Measurements from ENCODE around the gene TBXAS1.

The TBXAS1 gene

DNA sequence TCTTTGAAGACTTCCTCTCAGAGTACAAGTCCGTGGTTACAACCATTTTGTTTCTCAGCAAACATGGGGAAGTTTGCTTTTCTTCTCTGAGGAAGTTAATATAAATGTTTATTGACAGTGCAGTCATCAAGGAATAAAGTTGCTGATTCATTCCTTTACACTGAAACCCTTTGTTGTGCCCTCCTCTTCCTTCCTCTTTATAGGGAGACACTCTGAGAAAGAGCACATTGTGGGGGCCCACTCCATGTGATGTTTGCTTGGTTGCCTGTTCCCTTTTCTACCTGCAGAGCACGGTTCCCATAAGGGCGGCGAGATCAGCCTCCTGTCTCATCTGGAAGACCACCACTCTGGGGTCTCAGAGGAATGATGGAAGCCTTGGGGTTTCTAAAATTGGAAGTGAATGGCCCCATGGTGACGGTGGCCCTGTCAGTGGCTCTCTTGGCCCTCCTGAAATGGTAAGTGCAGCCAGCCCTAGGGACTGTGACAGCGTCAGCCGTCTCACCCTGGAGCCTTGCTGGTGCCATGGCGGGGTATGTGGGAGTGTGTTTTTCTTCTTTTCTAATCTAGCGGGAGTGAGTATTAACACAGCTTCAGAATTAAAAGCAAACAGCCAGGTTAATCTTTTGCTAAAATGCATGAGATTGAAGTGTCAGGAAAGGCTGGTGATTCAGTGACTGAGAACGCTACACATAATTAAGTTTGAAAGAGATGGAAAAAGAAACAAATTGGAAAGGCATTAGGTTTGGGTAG, at the start of gene TBXAS1:
Gene TBXAS1, plus strand, starts transcription at position 240 of the 750 bp plus-strand sequence. Its CDS starts 127 bp downstream, at position 367.
- DNase-seq = no peak

DNA sequence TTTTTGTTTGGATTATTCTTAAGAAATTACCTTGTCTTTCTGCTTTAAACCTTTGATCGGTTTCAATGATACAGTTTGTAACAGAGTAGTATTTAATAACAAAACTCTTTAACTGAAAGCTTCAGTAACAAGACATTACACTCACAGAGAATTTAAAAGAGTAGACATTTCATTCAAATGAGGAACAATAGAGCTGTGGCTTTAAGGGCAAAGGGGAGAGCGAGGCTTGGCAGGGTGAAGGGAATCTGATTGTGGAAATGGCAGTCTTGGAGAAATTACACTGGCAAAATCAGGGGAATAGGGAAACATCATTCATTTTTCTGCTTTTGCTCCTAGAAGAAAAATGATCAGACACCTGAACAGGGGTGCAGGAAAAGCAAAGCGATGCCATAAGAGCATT, 46.1 kb upstream of the TBXAS1 start:
- DNase-seq = no peak

DNA sequence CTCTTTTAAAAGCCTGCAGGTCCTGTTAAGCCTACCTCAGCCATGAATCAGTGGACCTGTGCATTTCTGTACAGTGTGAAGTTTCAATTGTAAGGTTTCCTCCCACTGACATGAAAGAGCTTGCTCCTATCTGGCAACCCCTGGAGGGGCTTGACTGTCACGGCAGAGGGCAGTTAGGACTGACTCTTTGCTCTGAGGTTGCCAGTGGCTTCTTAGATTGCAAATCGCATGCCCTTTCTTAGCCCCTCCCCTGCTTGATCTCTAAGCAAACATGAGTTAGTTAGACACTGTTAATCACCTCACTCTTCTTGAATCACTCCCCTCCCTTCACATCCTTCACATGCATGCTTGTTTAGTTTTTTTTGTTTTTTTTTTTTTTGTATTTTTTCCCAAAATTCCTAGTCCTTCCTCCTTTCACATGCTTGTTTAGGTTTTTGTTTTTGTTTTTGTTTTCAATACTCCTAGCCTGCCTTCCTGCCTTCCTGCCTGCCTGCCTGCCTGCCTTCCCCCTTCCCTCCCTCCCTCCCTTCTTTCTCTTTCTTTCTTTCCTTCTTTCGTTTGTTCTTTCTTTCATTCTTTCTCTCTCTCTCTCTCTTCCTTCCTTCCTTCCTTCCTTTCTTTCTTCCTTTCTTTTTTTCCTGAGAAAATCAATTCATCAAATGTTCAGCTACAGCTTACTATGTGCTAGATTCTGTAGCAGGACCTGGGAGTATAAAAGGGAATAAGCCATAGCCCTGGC, 45.2 kb upstream of the TBXAS1 start:
- no peak for DNase-seq

DNA sequence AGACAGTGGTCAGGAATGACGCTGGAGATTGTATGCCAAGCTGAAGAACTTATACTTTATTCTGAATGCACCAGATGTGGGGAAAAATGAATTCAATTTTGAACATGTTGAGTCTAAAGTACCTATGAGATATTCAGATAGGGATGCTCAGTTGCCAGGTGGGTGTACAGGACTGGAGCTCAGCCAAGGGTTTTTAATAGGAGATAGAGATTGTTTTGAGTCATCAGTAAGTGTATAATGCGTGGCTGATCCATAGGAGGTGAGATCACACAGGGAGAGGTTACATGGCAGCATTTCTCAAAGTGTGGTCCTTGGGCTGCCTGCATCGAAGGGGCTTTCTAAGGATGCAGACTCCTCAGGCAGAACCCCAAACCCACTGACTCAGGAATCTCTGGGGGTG, 44.4 kb upstream of the TBXAS1 start:
- DNase-seq = no peak

DNA sequence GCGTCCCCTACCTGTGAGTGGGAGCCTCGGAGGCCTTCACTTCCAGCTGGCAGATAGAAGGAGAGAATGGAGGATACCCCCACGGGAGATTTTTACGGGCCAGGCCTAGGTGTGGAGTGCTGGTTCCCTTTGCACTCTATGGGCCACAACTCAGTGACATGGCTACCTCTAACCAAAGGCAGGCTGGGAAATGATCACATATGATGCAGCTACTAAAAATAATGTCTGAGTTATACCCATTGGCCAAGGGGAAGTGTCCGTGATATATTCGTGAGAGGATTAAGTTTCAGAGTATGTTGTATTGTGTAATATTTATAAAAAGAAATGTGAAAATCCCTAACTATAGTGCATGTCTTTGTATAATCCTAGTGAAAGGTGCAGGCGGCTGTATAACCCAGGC, 37.7 kb upstream of the TBXAS1 start:
- DNase-seq = no peak

DNA sequence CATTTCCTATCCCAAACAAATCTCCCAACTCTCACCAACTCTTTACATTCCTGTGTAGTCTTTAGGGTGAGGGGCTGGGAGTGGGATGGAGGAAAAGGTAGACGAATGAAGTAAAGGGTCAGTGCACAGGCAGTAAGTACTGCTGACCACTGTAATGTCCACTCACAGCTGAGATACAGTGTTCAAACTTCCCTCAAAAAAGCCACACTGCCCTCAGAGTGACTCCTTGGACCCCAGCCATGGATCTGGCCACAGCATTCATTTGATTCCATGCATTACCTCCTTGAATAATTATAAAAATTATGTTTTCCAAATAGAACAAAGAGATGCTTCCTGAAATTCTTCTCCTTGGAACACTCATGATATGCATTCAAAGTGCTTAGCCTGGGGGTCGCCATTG, 31.5 kb upstream of the TBXAS1 start:
- no peak for DNase-seq

DNA sequence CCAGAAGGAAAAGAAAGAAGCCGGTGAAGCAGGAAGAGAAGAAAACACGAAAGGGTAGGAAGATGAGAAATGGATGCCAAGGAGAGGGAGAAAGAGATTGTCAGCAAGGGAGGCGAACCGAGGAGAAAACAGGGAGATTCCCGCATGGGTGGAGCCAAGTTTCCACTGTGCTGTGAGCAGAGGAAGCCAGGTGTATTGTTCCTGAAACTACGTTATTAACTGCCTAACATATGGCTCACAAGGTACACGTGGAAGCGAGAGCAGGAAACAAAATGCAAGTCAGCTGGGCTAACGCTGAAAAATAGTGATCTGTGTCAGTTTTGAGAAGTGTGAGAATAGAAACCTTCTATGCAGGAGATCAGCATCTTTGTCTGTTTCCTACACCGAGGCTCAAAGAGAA, 30.8 kb upstream of the TBXAS1 start:
- DNase-seq = no peak

DNA sequence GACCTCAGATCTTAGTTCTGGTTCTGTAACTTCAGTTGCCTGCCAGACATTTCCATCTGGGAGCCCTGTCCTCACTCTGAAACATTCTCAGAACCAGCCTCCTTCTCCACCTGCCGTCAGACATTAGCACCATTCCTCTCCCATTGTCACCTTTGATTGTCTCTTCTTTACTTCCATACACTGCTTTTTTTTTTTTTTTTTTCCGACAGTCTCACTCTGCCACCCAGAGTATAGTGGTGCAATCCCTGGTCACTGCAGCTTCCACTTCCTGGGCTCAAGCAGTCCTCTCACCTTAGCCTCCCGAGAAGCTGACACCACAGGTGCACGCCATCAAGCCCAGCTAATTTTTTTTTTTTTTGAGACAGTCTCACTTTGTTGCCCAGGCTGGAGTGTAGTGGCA, 30.2 kb upstream of the TBXAS1 start:
- no peak for DNase-seq

DNA sequence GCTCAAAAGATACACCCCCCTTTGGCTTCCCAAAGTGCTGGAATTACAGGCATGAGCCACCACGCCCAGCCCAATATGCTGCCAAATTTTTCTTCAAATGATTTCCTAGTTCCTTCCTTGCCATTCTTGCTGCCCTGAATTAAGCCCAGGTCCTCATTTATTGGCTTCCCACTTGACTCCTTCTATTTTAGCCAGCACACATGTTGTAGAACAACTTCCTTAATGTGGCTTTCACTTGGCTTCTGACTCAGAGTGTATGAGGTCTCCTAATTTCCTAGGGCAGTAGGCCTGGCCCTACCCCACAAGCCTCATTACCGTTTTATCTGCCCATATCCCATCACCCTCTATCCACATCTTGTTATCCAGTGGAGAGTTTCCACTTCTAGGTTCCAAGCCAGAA, 29.5 kb upstream of the TBXAS1 start:
- DNase-seq = no peak

DNA sequence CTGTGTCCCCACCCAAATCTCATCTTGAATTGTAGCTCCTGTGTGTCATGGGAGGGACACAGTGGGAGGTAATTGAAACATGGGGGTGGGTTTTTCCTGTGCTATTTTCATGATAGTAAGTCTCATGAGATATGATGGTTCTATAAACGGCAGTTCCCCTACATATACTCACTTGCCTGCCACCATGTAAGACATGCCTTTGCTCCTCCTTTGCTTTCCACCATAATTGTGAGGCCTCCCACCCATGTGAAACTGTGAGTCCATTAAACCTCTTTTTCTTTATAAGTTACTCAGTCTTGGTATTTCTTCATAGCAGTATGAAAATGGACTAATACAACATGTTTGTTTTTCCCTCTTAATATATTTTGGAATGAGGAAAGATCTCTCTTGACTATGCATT, 24.5 kb upstream of the TBXAS1 start:
- DNase-seq = no peak

DNA sequence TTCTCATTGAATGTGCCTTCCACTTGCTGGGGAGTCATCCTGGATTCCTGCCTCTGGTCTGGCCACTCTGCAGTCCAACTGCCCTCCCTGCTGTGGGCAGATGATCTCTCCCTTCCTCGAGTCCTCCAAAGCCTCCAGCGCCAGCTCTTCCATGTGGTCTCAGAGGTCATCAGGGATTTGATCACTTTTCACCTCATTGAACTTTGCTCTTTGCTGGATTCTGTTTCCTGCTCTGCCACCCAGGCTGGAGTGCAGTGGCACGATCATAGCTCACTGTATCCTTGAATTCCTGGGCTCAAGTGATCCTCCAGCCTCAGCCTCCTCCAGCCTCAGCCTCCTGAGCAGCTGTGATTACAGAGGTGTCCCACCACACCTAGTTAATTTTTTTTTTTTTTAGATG, 22.1 kb upstream of the TBXAS1 start:
- no peak for DNase-seq

DNA sequence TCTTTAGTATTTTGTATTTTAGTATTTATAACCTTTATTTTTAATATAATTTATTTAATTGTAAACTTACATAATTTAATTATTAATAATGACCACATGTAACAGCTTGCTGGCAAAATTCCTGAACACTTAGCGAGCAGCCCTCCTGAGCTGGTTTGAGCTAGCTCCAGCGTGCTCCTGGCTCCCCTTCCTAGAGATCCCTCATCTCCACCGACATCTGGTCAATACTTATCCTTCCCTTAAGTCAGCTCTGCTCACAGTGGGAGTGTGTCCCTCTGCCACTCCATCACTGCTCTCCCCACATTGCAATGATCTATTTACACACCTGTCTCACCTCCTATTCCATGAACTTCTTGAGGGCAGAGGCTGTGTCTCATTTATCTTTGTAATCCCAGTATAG, 20.6 kb upstream of the TBXAS1 start:
- no peak for DNase-seq

DNA sequence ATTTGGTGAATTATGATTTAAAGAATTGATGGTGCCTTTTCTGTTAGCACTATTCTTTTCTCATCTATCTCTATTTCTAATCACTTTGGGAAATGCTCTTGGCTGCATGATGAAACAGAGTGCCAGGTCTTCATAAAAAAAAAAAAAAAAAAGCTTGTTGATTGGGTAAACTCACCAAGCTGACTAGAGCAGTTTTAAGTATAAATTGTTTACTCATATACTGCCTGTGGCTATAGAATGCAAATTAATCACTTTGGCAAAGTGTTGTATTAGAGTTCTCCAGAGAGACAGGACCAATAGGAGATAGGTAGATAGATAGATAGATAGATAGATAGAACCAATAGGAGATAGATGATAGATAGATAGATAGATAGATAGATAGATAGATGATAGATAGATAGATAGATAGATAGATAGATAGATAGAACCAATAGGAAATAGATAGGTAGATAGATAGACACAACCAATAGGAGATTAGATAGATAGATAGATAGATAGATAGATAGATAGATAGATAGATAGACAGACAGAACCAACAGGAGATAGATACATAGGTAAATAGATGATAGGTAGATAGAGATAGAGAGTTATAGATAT, 20.1 kb upstream of the TBXAS1 start:
- no peak for DNase-seq

DNA sequence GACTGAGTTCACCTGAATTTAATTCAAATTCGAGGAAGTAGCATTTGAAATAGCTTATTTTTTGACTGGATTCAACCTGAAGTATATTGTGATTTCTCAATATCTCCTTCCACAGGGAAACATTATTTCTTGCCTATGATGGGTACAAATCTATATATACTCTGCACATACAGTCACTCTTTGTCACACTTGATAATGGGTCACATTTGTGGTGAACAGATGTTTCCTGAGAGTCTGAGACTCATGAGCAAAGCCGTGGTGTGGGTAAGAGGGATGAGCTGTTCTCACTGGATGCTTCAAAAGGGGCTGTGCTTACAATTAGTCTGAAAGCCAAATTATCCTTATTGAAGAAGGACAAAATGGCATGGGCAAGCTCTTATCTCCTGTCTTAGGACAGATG, 18.0 kb upstream of the TBXAS1 start:
- no peak for DNase-seq

DNA sequence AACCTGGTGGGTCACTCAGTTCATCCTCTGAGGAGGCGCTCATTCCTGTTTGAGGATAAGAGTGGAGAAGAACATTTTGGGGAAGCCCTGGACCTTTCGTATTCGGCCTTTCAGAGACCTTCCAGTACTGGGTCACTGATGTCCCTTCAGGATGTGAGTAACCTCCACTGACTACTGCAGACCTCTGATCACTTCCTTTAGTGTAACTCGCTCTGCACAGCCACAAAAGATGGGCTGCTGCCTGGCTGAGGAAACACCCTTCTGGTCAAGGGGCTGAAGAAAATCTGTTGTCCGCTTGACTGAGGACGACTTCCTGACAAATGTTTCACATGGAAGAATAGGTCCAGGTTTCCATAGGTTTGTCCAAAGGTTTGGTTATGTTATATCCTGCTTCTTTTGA, 15.9 kb upstream of the TBXAS1 start:
- DNase-seq = no peak

DNA sequence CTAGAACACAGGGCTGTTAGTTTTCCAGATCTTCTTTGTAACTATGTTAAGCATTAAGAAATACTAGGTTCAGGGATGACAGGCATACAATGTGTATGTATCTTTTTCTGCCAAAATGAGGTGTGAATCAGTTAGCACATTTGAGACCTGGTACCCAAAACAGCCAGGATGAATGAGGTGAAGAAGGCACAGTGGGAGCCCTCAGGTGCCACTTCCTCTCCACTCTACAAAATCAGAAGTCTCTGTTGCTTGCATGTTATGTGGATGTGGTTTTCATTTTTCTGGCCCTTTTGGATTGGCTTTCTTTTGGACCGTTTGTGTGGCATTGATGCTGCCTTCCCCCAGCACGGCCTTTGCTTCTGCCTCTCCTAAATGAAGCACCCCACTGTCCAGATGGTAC, 15.4 kb upstream of the TBXAS1 start:
- no peak for DNase-seq

DNA sequence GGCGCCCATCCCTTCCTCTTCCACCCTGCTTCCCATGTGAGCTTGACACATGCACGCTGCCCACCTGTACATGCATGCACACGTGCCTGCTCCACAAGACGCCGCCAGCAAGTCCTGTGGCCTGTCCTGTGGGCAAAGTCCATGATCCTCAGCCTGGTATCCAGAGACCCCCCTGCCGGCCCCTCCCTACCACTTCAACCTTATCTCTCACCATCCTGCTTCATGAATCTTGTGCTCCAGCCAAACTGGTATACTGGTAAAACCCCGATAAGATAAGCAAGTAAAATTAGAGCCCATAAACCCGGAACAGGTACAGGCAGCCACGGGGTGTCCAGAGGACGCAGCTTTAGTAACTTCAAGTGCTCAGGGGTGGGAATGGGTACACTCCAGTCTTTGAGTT, 11.8 kb upstream of the TBXAS1 start:
- DNase-seq = no peak

DNA sequence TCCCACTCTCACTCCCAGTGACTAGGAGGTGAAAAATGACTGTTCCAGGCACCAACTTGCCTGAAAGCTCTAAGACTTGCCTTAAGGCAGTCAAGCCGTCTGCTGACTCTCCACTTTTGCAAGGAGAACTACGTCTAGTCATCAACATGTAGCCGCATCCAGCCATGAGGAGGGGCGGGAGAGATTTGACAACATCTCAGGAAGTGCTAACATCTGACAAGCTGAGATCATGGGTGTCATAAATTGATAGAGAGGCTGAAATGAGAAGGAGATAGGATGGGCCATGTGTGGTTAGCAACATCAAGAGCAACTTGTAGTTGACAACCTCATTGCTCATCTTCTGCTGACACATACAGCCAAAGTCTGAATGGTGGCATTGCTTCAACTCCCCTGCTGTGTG, 9.0 kb upstream of the TBXAS1 start:
- no peak for DNase-seq

DNA sequence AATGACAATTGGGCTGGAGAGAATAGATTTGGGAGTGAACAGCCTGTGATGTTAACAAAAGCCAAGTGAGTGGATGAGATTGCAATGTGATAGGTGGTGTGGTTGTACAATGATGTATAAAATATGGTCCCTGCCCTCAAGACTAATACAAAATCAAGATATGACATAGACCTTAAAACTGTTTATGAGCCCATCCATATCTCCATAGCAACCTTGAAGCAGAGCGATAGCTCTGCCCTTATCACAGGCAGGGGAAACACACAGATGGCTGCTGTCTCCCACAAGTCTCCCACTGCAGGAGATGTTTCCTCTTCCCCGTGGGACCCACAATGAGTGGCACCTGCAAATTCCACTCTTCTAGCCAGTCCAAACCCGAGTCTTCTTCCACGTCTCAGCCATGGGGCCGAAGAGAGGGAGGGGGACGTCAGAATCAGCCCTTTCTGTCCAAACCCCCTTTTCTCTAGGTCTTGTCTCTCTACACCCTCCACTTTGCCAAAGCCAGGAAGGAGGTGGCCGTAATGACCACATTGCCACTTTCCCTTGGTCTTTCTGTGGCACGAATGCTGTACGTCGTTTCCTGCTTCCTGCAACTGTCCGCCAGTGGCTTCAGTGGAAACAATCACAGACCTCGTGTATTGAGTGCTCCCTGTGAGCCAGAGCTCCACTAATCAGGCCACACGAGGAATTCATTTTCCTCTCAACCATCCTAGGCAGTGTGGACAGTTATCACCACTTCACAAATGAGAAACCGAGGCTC, 7.5 kb upstream of the TBXAS1 start:
- no peak for DNase-seq

DNA sequence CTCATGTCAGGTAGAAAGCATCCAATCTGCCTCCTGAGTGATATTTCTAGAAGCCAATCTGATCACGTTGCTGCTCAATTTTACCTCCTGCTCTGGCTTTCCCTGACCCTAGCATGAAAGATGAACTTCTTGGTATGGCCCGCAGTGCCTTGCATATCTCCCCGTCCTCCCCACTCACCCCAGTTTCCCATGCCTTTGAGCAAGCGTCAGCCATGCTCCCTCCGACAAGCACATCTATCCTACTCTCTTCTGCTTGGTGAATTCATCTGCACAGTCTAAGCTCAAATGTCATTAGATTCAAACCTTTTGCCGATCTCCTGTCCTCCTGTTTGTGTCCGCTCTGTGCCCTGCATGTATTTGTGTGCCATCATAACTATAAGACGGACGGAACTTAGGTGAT, 6.2 kb upstream of the TBXAS1 start:
- no peak for DNase-seq

DNA sequence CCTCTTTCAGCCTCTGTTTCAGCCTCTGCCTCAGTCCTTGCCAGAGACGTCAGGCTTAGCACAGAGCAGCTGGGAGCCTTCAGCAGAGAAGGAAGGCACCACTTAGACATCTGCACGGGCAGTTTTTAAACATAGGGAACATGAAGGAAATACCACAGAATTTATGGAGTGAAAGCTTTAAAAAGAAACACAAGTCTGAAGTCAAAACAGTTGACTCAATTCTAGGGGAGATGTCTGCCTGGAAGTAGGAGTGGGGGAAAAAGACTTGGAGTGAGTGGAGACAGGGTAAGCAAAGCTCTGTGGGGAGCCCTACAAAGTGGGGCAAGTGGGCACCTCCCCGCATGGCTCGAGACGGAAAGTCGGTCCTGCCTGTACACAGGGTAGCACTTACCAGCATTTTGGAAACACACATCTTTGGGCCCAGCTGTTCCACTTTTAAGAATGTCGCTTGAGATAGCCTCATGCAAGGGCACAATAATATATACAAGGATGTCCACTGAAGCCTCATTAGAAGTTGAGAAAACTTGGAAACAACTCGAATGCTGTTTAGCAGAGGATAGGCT, 5.0 kb upstream of the TBXAS1 start:
- no peak for DNase-seq

DNA sequence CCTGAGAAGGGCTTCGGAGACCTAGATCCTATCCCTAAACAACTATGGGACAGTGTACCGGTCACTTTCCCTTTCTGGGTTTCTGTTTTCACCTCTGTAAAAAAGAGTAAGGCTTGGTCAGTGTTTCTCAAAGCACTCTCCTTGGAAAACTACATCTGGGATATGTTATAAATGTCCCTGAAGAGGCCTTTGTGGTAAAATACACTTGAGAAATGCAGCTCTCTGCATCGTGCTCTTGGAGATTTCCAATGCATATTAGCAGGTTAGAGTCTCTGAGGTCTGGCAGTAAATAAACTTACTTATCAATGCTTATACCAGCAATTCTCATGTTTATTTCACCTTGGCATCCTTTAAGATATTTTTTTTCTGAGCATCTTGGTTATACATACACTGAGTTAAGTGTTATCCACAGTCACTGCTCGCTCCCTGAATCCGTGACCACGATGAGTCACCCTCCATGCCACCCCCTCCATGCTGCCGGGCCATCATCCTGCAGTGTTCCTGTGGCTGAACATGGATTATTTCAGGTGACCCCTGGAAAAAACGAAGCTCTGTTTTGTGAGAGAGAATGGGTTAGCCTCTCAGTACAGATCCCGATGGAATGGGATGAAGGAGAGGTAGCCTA, 3.3 kb upstream of the TBXAS1 start:
- no peak for DNase-seq

DNA sequence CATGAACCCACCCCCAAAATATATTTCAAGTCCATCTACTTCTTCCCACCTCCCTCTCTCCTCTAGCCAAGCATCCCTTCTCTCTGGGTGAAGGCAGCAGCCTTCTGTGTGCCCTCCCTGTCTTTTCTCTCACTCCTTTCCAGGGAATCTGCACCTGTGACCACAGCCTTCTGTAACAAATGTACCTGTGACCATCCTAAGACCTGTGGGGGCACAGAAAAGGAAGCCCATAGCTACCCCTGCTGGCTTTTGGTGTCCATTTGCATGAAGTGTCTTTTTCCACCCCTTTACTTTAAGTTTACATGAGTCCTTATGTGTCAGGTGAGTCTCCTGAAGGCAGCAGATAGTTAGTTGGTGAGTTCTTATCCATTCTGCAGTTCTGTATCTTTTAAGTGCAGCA, 2.0 kb upstream of the TBXAS1 start:
- no peak for DNase-seq

Measured in DMS79 (cell line).